Activated CD4-positive, alpha-beta T cell treated with anti-CD3 and anti-CD28 coated beads, Interleukin-2, amount 50 U/mL, for 48 hours (primary cell): ENCODE data around the gene TMEM59L.

ENCODE experiments used
- DNase-seq, 2 experiments: peaks; one replicate each; pipeline ENCODE4 v3.0.0-alpha.2; 2020

TMEM59L gene

DNA sequence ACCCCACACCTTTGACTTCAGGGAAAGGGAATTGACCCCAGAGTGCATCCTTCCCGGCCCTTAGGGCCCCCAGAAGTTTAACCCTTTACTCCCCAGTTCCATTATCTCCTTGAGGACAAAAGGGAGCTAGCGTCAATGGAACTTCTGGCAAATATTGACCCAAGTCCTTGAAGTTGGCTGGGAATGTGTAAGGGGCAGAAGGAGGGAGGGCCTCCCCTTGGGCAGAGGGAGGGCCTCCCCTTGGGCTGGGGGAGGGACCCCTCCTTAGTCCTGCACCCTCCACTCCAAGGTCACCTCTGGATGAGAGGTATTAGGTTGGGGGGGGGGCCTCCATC lies 3.0 kb upstream of the TMEM59L start:
- no peak for DNase-seq

DNA sequence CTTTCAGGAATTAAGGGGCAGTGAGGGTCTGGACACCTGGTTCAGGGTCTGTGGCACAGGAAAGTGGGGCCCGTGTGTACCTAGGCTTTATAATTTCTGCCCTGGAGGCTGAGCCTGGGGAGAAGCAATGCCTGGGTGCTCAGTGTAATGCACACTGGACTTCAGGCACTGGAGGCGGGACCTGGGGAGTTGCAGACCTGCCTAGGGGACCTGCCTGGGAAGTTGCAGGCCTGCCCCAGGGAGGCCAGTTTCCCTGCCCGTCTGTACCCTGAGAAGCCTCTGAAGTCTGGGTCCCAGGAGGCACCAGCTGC lies 2.5 kb upstream of the TMEM59L start:
- no peak for DNase-seq

DNA sequence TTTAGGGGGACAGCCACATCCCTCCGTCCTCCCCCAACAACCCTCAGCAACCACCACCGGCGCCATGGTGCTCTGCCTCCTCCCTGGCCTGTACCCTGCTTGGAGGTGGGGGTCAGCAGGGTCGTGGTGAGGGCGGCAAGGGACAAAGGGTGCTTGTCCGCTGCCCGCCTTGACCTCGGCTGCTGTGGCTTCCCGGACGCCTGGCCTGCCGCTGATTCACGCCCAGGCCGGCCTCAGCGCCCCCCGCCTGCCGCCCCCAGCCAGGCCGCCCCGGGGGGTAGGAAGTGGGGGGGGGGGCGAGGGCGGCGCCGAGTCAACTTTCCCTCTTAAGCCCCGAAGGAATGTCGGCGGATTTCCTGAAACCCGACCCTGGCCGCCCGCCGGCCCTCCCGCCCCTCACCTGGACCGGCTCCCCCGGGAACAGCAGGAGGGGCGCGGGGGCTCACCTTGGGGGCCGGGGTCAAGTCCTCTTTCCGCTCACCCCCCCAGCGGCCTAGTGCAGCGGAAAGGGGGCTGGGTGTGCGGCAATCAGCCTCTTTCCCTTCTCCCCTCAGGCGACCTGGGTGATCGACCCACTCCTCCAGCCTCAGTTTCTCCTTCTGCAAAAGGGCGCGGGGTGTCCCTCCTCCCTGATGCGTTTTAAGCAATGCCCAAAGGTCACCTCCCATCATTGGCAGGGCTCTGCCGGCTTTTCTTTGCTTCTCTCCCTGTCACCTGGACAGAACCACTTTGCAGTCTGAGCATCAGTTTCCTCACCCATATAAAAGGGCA lies 1.9 kb upstream of the TMEM59L start:
- no peak for DNase-seq

DNA sequence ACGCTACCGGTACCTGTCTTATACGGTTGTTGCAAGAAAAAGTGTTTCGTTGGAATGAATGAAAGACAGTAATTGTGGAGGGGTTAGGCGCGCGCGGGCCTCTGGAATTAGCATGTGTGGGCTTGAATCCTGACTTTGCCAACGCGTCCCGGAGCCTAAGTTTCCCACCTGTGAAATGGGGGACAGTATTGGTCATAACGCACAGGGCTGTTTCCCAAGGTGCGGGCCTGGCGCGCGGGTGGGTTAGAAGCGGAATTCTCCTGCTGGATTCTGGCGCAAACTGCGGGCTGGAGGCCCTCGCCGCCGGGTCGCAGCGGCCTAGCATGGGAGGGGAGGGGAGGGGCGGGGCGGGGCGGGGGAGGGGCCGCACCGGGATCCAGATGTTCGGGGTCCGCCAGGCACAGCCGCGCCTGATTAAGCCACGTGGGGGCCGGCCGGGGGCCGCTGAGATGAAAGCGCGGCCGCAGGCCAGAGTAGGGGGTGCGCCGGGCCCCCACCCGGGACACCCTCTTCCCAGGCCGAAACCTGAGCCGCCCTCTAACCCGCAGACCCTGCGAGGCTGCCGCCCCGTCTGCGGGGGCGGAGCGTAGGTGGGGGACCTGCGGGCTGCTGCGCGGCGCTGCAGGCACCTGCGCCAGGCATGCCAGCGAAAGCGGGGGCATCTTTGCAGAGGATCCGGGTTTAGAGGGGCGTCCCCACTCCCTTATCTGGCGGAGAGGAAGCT lies 1.2 kb upstream of the TMEM59L start:
- DNase-seq: no peak

DNA sequence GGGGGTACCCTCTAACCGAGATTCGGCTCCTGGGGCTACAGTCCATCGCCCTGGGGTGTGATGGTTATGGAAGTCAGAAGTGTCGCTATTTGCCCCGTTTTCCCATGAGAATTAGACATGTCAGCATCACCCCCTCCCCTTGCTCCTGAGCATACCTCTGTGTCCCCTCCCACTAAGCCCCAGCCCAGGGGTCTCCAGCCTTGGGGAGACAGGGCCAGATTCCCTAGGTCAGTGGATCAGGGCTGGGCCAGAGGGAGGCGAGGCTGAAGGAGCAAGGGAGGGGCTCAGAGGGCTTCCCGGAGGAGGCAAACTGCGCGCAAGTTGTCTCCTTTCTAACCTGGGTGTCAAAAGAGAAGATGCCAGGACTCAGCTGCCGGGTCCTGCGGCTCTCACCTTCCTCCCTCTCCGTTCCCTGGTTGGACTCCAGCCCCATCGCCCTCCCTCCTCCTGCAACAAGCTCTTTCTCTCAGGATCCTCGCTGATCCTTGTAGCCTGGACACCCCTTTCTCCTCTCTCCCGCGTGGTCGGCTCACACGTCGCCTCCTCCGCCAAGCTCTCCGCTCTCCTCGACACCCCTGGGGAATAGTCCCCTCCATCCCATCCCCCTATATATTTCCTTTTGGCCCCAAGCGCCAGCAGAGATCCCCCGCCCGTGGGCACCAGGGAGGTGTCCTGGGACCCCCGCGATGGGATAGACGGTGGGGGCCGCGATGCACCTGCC lies 459 bp upstream of the TMEM59L start:
- DNase-seq: no peak

DNA sequence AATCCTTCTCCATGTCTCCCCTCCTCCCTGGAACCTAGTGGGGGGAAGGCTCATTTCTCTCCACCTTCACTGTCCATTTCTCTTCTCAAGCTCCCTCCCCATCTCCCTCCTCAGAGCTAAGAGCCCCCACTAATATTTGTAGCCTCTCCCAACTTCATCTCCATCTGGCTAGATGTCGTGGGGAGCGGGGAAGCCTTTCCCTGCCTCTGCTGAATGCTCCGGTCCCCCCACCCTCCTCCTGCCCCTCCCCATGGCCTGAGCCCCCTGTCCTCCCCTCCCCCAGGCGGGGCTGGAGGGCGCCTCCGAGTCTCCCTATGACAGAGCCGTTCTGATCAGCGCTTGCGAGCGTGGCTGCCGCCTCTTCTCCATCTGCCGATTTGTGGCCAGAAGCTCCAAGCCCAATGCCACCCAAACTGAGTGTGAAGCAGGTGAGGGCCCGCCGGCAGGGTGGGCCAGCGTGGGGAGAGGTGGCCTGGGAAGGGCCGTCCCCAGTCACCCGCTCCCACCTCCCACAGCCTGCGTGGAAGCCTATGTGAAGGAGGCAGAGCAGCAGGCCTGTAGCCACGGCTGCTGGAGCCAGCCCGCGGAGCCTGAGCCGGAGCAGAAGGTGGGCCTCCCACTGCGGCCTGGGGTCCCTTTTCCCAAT lies 1.0 kb downstream of the TMEM59L start:
- DNase-seq: no peak

DNA sequence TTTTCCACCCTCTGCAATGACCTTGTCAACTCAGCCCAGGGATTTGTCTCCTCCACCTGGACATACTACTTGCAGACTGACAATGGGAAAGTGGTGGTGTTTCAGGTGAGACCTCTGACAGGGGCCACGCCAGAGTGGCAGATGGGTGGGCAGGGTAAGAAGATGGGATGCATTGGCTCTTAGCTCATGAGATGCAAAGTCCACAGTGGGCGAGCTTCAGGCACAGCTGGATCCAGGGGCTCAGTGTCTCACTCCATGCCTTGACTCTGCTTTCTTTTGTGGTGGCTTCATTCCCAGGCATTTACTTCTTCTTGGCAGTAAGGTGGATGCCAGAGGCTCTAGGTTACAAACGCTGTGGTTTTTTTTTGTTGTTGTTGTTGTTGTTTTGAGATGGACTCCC lies 3.4 kb downstream of the TMEM59L start:
- DNase-seq: no peak

DNA sequence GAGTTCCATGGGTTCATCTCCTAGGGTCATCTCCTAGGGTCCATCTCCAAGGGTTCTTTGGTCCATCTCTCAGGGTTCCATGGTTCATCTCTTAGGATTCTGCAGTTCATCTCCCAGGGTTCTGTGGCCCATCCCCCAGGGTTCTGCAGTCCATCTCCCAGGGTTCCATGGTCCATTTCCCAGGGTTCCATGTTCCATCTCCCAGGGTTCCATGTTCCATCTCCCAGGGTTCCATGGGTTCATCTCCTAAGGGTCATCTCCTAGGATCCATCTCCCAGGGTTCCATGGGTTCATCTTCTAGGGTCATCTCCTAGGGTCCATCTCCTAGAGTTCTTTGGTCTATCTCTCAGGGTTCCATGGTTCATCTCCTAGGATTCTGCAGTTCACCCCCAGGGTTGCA lies 4.9 kb downstream of the TMEM59L start:
- DNase-seq: no peak

DNA sequence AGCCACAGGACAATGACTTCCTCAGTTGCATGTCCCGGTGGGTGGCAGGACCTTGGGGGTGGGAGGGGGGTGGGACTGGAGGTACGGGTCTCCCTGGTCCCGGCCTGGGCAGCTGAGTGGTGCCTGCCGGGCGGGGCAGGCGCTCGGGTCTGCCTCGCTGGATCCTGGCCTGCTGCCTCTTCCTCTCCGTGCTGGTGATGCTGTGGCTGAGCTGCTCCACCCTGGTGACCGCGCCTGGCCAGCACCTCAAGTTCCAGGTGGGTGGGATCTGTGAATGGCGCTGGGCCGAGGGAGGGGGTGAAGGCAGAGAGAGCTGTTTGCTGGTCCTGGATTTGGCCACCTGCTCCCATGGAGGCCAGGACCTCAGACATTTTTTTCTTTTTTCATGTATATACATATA lies 5.6 kb downstream of the TMEM59L start:
- no peak for DNase-seq

DNA sequence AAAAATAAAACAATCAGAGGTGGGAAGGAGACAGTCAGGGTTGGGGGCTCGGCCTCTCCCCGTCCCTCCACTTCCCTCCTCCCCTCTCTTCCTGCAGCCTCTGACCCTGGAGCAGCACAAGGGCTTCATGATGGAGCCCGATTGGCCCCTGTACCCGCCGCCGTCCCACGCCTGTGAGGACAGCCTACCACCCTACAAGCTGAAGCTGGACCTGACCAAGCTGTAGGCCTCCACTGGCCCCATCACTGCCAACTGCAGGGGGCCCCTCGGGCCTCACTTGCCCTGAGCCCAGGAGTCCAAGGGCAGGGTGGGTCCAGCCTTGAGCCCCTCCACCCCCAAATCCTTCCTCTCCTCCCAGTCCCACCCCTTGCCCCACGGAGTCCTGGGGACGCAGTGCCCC lies 7.6 kb downstream of the TMEM59L start:
- no peak for DNase-seq

DNA sequence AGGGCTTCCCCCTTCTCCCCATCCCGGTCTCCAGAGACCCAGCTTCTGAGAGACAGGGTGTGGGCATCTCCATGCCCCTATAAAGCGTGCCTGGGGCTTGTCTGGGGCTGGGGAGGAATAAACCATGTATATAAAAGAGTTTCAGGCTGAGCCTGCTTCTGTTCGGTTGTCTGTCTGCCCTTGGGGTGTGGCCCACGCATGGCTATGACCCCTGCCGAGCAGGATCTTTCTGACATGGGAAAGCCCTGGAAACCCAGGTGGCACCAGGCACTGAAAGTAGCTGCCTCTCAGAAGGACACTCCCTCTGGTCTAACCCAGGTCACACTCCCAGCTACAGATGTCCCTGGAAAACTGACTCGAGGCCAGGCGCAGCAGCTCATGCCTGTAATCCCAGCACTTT lies 8.2 kb downstream of the TMEM59L start:
- DNase-seq: no peak

DNA sequence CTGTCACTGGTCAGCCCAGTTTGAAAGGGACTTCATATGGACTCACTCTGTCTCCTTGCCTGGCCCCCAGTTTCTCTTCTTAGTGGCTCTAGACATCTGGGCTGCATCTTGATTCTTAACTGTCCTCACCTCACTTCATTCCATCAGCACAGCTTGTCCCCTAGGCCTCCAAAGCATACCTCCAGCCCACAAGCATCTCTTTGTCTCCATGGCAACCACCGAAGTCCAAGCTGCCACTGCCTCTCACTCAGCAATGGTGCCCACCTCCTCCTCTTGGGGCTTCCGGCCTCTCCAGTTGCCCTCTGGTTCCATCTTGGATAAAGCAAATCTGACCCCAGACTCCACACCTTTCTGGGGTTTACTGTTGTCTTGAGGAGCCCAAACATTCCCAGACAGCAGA lies 14.2 kb downstream of the TMEM59L start:
- DNase-seq: no peak

DNA sequence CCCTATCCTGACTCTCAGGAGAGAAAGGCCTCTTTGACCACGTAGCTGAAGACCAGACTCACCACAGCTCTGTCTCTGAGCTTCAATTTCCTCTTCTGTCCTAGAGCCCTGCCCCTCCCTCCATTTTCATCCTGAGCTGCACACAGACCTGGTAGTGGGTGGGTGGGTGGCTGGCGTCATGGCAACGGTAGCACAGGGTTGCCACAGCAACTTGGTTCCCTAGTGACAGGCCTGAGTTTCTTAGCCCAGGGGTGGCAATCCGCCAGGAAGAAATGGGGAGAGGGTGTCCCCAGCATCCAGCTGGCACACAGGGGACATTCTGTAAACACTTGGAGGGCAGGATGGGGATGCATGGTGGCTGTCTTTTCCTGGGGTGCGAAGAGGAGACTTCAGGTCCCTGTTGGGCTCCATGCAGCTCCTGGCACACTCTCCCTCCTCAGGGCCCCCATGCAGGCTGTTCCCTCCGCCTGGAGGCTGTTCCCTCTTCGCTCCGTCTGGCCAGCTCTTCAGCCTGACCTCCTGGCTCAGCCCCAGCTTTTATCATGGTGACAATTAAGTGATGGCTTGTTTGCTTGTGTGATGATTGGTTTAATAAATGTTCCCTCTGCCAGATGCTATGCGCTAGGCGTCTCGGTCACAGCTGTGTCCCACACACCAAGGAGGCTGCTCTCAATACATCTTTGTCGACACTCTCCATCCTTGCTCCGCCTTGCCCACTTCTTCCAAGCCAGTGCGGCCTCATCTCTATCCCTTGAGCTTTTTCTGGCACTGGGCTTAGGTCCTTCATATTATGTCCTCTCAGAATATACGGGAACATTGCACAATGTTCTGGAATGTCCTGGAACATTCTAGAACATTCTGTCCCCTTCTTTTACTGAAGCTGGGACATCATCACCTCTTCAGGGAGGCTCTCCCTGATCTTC lies 16.8 kb downstream of the TMEM59L start:
- DNase-seq: no peak

DNA sequence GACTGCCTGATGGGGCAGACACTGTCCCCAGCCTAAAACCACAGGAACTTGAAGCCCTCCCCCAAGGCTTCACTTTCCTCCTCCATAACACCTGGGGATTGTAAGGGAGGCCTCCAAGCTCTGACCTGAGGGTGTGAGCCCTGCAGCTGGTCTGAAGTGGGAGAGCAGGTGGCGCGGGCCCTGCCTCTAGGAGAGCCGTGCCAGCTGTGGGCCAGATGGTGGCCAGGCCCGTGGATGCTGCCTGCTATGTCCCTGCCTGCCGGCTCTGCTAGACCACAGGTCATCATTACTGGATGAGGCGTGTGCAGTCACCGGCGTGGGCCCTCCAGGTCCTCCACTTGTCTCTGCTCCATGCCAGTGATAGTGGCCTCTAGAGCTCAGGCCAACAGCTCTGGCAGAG lies 20.7 kb downstream of the TMEM59L start:
- no peak for DNase-seq

DNA sequence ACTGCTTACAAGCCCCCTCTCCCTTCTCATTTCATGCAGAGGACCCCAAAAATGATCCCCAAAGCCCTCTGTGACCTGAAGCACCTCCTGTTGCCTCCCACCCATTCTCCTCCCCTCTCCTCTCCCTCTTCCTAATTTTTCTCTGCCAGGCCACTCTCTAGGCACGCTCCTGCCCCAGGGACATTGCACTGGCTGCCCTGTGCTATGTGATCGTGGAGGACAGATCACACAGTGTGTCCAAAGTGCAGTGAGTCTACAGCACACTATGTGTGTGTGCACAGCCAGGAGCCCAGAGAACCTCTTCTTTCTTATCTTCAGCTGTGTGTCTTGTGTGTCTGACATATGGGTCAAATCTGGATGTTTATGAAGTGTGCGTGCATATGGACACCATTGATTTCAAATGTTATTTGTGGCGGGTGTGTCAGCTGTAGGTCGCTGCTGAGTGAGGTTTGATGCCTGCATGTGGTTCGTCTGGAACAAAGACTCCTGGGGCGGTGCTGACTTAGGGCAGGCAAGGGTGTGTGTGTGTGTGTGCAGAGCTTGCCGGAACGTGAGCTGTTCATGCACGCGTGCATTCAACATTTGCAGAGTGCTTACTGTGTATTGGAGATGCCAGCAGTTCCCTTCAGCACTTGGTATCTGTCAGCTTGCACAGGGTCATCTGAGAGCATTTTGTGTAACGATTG lies 22.1 kb downstream of the TMEM59L start:
- DNase-seq: no peak

DNA sequence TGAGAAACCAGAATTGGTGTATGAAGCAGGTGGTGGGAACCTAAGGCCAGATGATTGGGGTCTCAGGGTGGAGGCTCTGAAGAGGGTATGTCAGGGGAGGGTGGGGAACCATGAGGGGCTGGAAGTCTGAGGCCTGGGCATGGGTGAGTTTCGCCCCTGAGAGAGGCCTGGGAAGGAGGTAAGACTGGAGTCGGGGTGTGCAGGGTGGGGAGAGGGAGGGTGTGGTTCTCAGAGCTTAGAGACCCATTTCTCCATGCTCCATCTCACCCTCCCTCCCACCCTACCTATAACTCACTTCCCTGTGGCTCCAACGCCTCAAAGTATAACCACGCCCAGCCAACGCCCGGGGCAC lies 23.1 kb downstream of the TMEM59L start:
- DNase-seq: no peak

DNA sequence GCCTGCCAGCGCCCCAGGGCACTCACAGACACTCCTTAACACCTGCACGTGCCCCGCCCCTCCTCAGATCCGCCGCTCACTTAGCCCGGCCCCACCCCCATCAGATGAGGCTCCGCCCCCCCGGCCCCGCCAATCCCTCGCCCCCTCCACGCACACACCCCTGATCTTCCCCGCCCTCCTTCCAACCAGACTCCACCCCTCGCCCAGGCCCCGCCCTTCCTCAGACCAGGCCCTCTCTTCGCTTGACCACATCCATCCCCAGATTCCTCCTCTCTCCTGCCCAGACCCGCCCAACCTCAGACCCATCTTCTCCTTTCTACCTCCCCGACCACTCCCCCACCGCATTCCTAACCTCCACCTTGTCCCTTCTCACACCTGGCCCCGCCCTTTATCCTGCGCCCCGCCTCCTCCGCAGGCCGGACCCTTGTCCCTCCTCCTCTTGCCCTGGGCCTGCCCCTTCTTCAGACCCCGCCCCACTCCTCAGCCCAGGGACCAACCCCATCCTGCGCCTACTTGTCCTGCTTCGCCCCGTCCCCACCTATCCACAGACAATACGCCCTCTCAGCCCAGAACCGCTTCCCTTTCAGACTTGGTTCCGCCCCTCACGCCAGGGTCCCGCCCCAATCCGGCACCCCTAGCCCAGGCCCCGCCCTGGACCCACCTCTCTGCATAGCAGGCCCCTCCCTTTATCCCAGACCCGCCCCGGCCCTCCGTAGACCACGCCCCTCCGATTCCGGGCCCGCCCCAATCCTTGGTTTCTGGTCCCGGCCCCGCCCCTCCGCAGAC lies 23.7 kb downstream of the TMEM59L start:
- peak; percentile 100 for DNase-seq

DNA sequence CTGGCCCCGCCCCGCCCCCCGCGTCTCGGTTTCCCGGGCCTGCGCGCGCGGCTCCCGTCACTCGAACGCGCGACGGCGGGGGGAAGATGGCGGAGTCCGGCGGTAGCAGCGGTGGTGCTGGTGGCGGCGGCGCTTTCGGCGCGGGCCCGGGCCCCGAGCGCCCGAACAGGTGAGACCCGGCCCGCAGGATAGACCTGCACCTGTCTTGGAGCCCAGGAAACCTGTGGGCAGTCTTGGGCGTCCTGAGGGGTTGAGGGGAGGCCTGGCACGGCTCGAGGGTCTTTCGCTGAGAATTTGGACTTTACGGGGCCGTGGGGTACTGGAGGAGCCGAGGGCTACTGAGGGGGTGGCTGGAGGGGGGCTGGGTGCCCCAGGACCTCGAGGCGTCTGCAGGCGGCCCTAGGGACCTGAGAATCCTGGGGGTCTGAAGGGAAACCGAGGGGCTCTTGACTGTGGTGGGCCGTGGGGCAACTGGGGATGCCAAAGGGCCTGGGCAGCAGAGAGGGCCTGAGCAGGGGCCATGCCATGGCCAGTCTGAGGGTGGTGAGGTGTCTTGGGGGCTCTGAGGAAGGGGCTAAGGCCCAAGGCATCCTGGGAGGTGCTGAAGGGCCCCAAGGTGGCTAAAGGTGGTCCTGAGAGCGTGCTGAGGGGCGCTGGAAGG lies 24.4 kb downstream of the TMEM59L start, which contains the start of gene KLHL26:
KLHL26 (plus strand) TSS at position 60 of the 661 bp plus-strand sequence; CDS start at position 87, 27 bp downstream.
- DNase-seq: no peak

DNA sequence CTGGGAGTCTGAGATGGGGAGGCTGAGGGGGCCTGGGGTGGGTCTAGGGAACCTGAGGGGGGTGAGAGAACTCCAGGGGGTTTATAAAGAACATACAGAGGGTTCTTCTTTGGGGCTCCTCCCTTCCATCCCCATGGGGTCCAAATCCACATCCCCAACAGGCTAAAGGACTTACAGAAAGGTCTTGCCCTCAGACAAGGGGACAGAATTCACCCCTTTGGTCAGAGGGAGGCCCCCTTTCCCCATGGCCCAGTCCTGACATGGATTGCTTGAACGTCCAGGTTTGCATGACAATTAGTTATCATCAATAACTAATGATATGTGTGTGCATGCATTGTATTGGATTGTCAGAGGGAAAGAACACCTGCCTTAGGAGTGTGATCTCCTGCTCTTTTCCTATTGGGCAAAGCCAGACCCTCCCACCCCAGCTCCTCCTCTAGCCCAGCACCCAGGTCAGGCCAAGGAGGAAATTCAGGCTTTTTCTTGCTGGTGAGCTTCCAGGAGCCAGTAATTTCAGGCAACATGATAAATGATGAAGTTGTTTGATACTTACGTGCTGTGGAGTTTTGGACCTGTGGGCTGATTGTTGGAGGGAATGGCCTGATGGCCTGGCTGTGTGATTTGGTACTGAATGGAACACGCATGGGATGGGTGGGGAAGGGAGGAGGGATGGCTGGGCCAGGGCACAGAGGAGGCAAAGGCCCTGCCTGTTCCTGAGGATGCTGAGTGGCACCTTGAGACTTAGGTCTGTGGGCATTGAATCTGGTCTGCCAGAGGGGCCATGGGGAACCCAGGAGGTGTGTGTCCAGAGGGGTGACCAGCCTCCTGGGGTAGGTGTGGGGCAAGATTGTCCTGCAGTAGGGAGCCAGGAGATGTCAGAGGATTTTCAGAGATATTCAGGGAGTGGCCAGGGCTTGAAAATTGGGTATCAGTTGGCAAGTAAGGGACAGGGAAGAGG lies 25.3 kb downstream of the TMEM59L start:
- DNase-seq: peak in 1 of 2 experiments; percentile 19
